OCI-LY3 (cell line): ENCODE results near the gene ACBD3.

Experiments used
- H2AFZ ChIP-seq: fragments of 200-600, 300-600 bp; shearing (Covaris generic); 2 replicates; pipeline ENCODE4 v1.6.0; 2014; ENCODE audit warnings: antibody characterized with exemption, low read depth, low read length
- H3K27ac ChIP-seq: fragments of 200-600, 300-600 bp; sonication (generic); 2 replicates; pipeline ENCODE4 v1.5.1; 2014; ENCODE audit warnings: mild to moderate bottlenecking, low read length, moderate library complexity, mixed read lengths
- H3K27me3 ChIP-seq: fragments of 200-600, 300-600 bp; sonication (generic); 2 replicates; pipeline ENCODE4 v1.6.1; 2014; ENCODE audit warnings: low read depth, low read length, mixed read lengths
- H3K36me3 ChIP-seq: fragments of 200-600, 300-600 bp; sonication (generic); replicated peaks from 2 replicates; pipeline ENCODE3; 2014; ENCODE audit warnings: low read depth, low read length, mixed read lengths
- H3K4me1 ChIP-seq: fragments of 300-600, 200-600 bp; sonication (generic); 2 replicates; pipeline ENCODE4 v1.6.1; 2014; ENCODE audit warnings: low read length, mixed read lengths
- H3K4me2 ChIP-seq: fragments of 200-600, 300-600 bp; sonication (generic); 2 replicates; pipeline ENCODE4 v1.6.1; 2014; ENCODE audit warnings: low read length, mixed read lengths
- H3K4me3 ChIP-seq: fragments of 300-600, 200-600 bp; sonication (generic); 2 replicates; pipeline ENCODE4 v1.5.1; 2014; ENCODE audit warnings: antibody characterized with exemption, mild to moderate bottlenecking, low read length, moderate library complexity
- H3K79me2 ChIP-seq: fragments of 300-600, 200-600 bp; shearing (Covaris generic); 2 replicates; pipeline ENCODE4 v1.6.1; 2014; ENCODE audit warnings: mild to moderate bottlenecking, low read length, mixed read lengths
- H3K9ac ChIP-seq: fragments of 300-600, 200-600 bp; shearing (Covaris generic); 2 replicates; pipeline ENCODE4 v1.6.0; 2014; ENCODE audit warnings: mild to moderate bottlenecking, low read length, moderate library complexity
- H3K9me3 ChIP-seq: fragments of 200-600, 300-600 bp; shearing (Covaris generic); 2 replicates; pipeline ENCODE4 v1.6.1; 2014; ENCODE audit warnings: low read length, mixed read lengths; ENCODE audit not compliant: insufficient read depth
- H4K20me1 ChIP-seq: fragments of 200-600, 300-600 bp; sonication (generic); 2 replicates; pipeline ENCODE4 v1.6.1; 2016; ENCODE audit warnings: low read length, mixed read lengths; ENCODE audit not compliant: insufficient read depth
- CTCF ChIP-seq: fragments of 200-600, 300-600 bp; sonication (generic); IDR thresholded peaks from 2 replicates; pipeline ENCODE4 v1.5.1; 2014; ENCODE audit warnings: antibody characterized with exemption, low read length, low read depth
- EZH2phosphoT487 ChIP-seq: fragments of 200-600 bp; shearing (Covaris generic); IDR thresholded peaks from 2 replicates; pipeline ENCODE4 v1.6.1; 2018; ENCODE audit warnings: antibody characterized with exemption, mixed run types, low read depth

ACBD3 gene

GRCh38 chr1:226217273-226217672 is 30.7 kb upstream of the ACBD3 start:
- Histone ChIP-seq H3K4me1 (no peaks in the 10 kb centered on the region), H3K4me3 (no peak overlapping the region), H3K27ac (no peak overlapping the region), H2AFZ (no peak overlapping the region), H3K36me3 (no peaks in the 10 kb centered on the region), H3K27me3 (no peaks in the 10 kb centered on the region), H3K9me3 (no peaks in the 10 kb centered on the region), H3K79me2 (no peaks in the 10 kb centered on the region), H4K20me1 (no peaks in the 10 kb centered on the region), H3K4me2 (no peak overlapping the region), H3K9ac (no peak overlapping the region)
- TF ChIP-seq EZH2phosphoT487: no peak
- no peak for TF ChIP-seq CTCF

GRCh38 chr1:226216056-226216455 is 29.5 kb upstream of the ACBD3 start:
- Histone ChIP-seq H3K27me3 (no peaks in the 10 kb centered on the region), H4K20me1 (no peaks in the 10 kb centered on the region), H3K4me1 (no peaks in the 10 kb centered on the region), H3K27ac (no peak overlapping the region), H3K36me3 (no peaks in the 10 kb centered on the region), H3K4me3 (no peak overlapping the region), H3K9ac (no peak overlapping the region), H2AFZ (no peak overlapping the region), H3K79me2 (no peaks in the 10 kb centered on the region), H3K4me2 (no peak overlapping the region), H3K9me3 (no peaks in the 10 kb centered on the region)
- TF ChIP-seq CTCF: no peak
- no peak for TF ChIP-seq EZH2phosphoT487

- Histone ChIP-seq H3K4me2 (no peak overlapping the region), H3K9me3 (no peaks in the 10 kb centered on the region), H4K20me1 (no peaks in the 10 kb centered on the region), H3K36me3 (no peaks in the 10 kb centered on the region), H3K27me3 (no peaks in the 10 kb centered on the region), H3K9ac (no peak overlapping the region), H3K79me2 (no peaks in the 10 kb centered on the region), H3K4me3 (no peak overlapping the region), H3K27ac (no peak overlapping the region), H2AFZ (0 out of 2 replicates have a peak overlapping the region, but pooled peaks have one; percentile 14), H3K4me1 (no peaks in the 10 kb centered on the region)
- TF ChIP-seq EZH2phosphoT487 (no peak), CTCF (no peak)
Measured at GRCh38 chr1:226215239-226215638, 28.7 kb upstream of the ACBD3 start.

GRCh38 chr1:226212545-226212944 is 26.0 kb upstream of the ACBD3 start:
- TF ChIP-seq EZH2phosphoT487 (no peak), CTCF (no peak)
- Histone ChIP-seq H3K79me2 (no peaks in the 10 kb centered on the region), H3K36me3 (no peaks in the 10 kb centered on the region), H2AFZ (no peak overlapping the region), H3K9ac (no peak overlapping the region), H3K4me2 (no peak overlapping the region), H3K27ac (no peak overlapping the region), H3K4me3 (no peak overlapping the region), H3K9me3 (no peaks in the 10 kb centered on the region), H4K20me1 (no peaks in the 10 kb centered on the region), H3K4me1 (no peaks in the 10 kb centered on the region), H3K27me3 (no peaks in the 10 kb centered on the region)
